ENCODE results near the gene ABCF2.

ABCF2 gene

GRCh38 chr7:151204383-151205032 lies 22.5 kb downstream of the ABCF2 start:
- Mint-ChIP-seq H3K27ac (no peak overlapping the region), H3K36me3 (no peaks in the 10 kb centered on the region), H3K27me3 (no peaks in the 10 kb centered on the region), H3K4me1 (ENCODE audit: low read depth) (peaks cover 24% of the 10 kb centered on the region), H3K9me3 (ENCODE audit: low read depth) (no peaks in the 10 kb centered on the region), H3K4me3 (no peak overlapping the region)

- Mint-ChIP-seq H3K27ac (no peak overlapping the region), H3K36me3 (no peaks in the 10 kb centered on the region), H3K9me3 (ENCODE audit: low read depth) (no peaks in the 10 kb centered on the region), H3K4me1 (ENCODE audit: low read depth) (peaks cover 18% of the 10 kb centered on the region), H3K4me3 (no peak overlapping the region), H3K27me3 (no peaks in the 10 kb centered on the region)
Measured at GRCh38 chr7:151202836-151203235, 24.2 kb downstream of the ABCF2 start.

GRCh38 chr7:151201751-151202150 lies 25.3 kb downstream of the ABCF2 start:
- no peak overlapping the region for H3K27ac Mint-ChIP-seq
- no peaks in the 10 kb centered on the region for H3K27me3 Mint-ChIP-seq
- no peaks in the 10 kb centered on the region for H3K9me3 Mint-ChIP-seq (ENCODE audit: low read depth)
- peaks cover 7% of the 10 kb centered on the region for H3K4me1 Mint-ChIP-seq (ENCODE audit: low read depth)
- H3K4me3 Mint-ChIP-seq = no peak overlapping the region
- no peaks in the 10 kb centered on the region for H3K36me3 Mint-ChIP-seq

GRCh38 chr7:151201344-151201743 lies 25.7 kb downstream of the ABCF2 start:
- Mint-ChIP-seq H3K36me3 (no peaks in the 10 kb centered on the region), H3K4me3 (no peak overlapping the region), H3K27ac (no peak overlapping the region), H3K4me1 (ENCODE audit: low read depth) (peaks cover 3% of the 10 kb centered on the region), H3K9me3 (ENCODE audit: low read depth) (no peaks in the 10 kb centered on the region), H3K27me3 (no peaks in the 10 kb centered on the region)

- Mint-ChIP-seq H3K36me3 (no peaks in the 10 kb centered on the region), H3K4me1 (ENCODE audit: low read depth) (peaks cover 2% of the 10 kb centered on the region), H3K27me3 (peaks cover 3% of the 10 kb centered on the region), H3K9me3 (ENCODE audit: low read depth) (no peaks in the 10 kb centered on the region), H3K4me3 (no peak overlapping the region), H3K27ac (no peak overlapping the region)
Measured at GRCh38 chr7:151198945-151199848, 27.8 kb downstream of the ABCF2 start.

GRCh38 chr7:151197932-151198331 lies 29.1 kb downstream of the ABCF2 start:
- H3K4me3 Mint-ChIP-seq = no peak overlapping the region
- H3K36me3 Mint-ChIP-seq = no peaks in the 10 kb centered on the region
- H3K9me3 Mint-ChIP-seq (ENCODE audit: low read depth) = no peaks in the 10 kb centered on the region
- H3K4me1 Mint-ChIP-seq (ENCODE audit: low read depth) = peaks cover 6% of the 10 kb centered on the region
- peaks cover 5% of the 10 kb centered on the region for H3K27me3 Mint-ChIP-seq
- H3K27ac Mint-ChIP-seq = no peak overlapping the region

GRCh38 chr7:151195616-151196450 lies 31.2 kb downstream of the ABCF2 start:
- H3K9me3 Mint-ChIP-seq (ENCODE audit: low read depth) = no peaks in the 10 kb centered on the region
- no peak overlapping the region for H3K4me3 Mint-ChIP-seq
- peaks cover 5% of the 10 kb centered on the region for H3K27me3 Mint-ChIP-seq
- H3K36me3 Mint-ChIP-seq = no peaks in the 10 kb centered on the region
- H3K27ac Mint-ChIP-seq = no peak overlapping the region
- peaks cover 6% of the 10 kb centered on the region for H3K4me1 Mint-ChIP-seq (ENCODE audit: low read depth)

- H3K4me1 Mint-ChIP-seq (ENCODE audit: low read depth) = peaks cover 6% of the 10 kb centered on the region
- H3K4me3 Mint-ChIP-seq = no peak overlapping the region
- H3K36me3 Mint-ChIP-seq = no peaks in the 10 kb centered on the region
- no peaks in the 10 kb centered on the region for H3K9me3 Mint-ChIP-seq (ENCODE audit: low read depth)
- no peak overlapping the region for H3K27ac Mint-ChIP-seq
- peaks cover 5% of the 10 kb centered on the region for H3K27me3 Mint-ChIP-seq
Measured at GRCh38 chr7:151194188-151194587, 32.8 kb downstream of the ABCF2 start.

- H3K27me3 Mint-ChIP-seq = peaks cover 5% of the 10 kb centered on the region
Measured at GRCh38 chr7:151193203-151193978, 33.6 kb downstream of the ABCF2 start.

GRCh38 chr7:151192002-151192539 lies 34.9 kb downstream of the ABCF2 start:
- Mint-ChIP-seq H3K4me3 (no peak overlapping the region), H3K4me1 (ENCODE audit: low read depth) (peaks cover 6% of the 10 kb centered on the region), H3K27ac (no peak overlapping the region)

More at GRCh38 chr7:151193203-151193978, 33.6 kb downstream of the ABCF2 start:
- Mint-ChIP-seq H3K9me3 (ENCODE audit: low read depth) (no peaks in the 10 kb centered on the region), H3K27ac (no peak overlapping the region), H3K4me3 (no peak overlapping the region), H3K4me1 (ENCODE audit: low read depth) (peaks cover 6% of the 10 kb centered on the region), H3K36me3 (no peaks in the 10 kb centered on the region)

GRCh38 chr7:151191544-151191943 lies 35.5 kb downstream of the ABCF2 start:
- Mint-ChIP-seq H3K27me3 (peaks cover 5% of the 10 kb centered on the region), H3K4me1 (ENCODE audit: low read depth) (peaks cover 6% of the 10 kb centered on the region), H3K4me3 (no peak overlapping the region), H3K27ac (no peak overlapping the region), H3K36me3 (no peaks in the 10 kb centered on the region), H3K9me3 (ENCODE audit: low read depth) (no peaks in the 10 kb centered on the region)

More at GRCh38 chr7:151192002-151192539, 34.9 kb downstream of the ABCF2 start:
- peaks cover 5% of the 10 kb centered on the region for H3K27me3 Mint-ChIP-seq
- no peaks in the 10 kb centered on the region for H3K9me3 Mint-ChIP-seq (ENCODE audit: low read depth)
- no peaks in the 10 kb centered on the region for H3K36me3 Mint-ChIP-seq

GRCh38 chr7:151189038-151189437 lies 38.0 kb downstream of the ABCF2 start:
- H3K9me3 Mint-ChIP-seq (ENCODE audit: low read depth) = no peaks in the 10 kb centered on the region
- H3K27me3 Mint-ChIP-seq = no peaks in the 10 kb centered on the region
- no peak overlapping the region for H3K27ac Mint-ChIP-seq
- H3K4me1 Mint-ChIP-seq (ENCODE audit: low read depth) = peaks cover 2% of the 10 kb centered on the region
- no peaks in the 10 kb centered on the region for H3K36me3 Mint-ChIP-seq
- no peak overlapping the region for H3K4me3 Mint-ChIP-seq

- no peaks in the 10 kb centered on the region for H3K9me3 Mint-ChIP-seq (ENCODE audit: low read depth)
- no peaks in the 10 kb centered on the region for H3K27me3 Mint-ChIP-seq
- no peak overlapping the region for H3K27ac Mint-ChIP-seq
- H3K36me3 Mint-ChIP-seq = no peaks in the 10 kb centered on the region
- no peaks in the 10 kb centered on the region for H3K4me1 Mint-ChIP-seq (ENCODE audit: low read depth)
- H3K4me3 Mint-ChIP-seq = no peak overlapping the region
Measured at GRCh38 chr7:151188252-151188542, 38.8 kb downstream of the ABCF2 start.

Data from activated naive CD8-positive, alpha-beta T cell (primary cell).